GM19043 (cell line): ENCODE measurements around the gene MRPL18.
"Not testable (repeated sequence)": the region's sequence is repeated elsewhere in the genome, so short reads cannot be mapped to it uniquely, and the experiment has no call there.

ENCODE experiments used
- ATAC-seq: cut with Tn5 transposase; IDR thresholded peaks from one replicate; pipeline ENCODE4 v1.9.1; 2021; ENCODE audit warnings: low read depth; ENCODE audit not compliant: unreplicated experiment

Gene MRPL18

DNA sequence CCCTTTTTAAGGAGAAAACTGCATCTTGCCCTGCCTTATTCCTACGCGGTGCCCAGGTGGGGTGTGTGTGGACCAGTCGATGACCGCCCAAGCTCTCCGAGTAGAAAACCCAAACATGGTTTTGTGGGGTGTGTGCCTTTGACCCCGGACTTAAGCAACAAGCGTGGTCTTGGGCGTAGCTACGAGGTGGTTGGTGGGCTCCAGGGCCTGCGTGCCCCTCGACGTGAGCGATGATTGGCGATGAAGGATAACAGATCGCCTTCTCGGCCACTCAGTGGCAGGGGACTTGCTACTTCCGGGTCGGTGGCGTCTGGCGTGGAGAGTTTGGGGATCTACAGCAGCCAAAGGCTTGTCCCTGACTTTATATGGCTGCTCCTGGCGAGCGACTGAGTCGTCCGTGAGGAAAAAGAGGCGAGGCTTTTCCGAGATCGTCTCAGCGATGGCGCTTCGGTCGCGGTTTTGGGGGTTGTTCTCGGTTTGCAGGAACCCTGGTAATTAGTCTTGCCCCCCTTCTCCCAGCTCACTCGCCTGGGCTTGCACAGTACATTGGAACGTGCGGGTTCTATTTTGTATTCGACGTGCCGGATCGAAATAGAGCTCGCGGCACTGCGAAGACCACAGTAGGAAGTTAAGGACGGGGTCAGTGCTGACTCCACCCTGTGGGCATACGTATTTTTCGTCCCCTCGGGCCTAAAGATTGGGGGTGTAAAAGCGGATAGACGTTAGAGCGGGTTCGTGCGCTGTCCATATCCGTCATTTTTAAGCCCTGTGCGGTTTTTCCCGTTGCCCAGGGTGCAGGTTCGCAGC lies at the start of gene MRPL18:
TSS of gene MRPL18 (plus strand) at position 319 of the 807 bp plus-strand sequence. CDS start at position 440, 121 bp downstream.
- peak; percentile 82 for ATAC-seq

DNA sequence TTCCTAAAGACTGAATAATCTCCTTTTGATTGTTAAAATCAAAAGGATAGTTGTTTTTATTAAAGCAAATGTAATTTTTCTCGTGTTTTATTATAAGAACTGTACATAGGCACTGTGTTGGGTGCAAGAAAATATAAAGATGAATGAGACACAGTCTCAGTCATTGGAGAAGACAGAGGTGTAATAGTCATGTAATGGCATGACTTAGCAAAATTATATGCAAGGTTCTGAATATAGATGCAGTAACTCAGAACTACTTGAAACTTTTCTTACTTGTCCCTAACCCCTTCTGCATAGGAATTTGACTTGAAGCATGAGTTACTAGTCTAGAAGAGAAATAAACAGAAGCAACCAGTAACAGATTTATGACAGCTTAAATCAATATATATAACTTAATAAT lies 48.1 kb upstream of the MRPL18 start:
- ATAC-seq: no peak

DNA sequence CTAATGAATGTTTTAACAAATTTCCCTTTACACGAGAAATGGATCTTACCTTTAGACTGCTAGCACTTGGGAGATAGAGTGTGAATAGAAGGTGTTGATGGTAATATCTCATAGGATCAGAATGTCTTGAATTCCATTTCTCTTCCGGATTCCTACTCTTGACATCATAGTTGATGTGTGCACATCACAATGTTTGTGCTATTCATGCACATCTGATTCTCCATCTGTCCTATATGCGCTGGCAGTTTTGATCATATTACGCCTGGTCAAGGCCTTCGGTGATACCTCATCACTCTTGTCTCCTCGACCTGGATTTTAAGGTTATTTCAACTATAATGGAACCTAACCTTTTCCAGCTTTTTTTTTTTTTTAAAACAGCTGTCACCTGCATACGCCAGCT lies 45.2 kb upstream of the MRPL18 start:
- no peak for ATAC-seq

DNA sequence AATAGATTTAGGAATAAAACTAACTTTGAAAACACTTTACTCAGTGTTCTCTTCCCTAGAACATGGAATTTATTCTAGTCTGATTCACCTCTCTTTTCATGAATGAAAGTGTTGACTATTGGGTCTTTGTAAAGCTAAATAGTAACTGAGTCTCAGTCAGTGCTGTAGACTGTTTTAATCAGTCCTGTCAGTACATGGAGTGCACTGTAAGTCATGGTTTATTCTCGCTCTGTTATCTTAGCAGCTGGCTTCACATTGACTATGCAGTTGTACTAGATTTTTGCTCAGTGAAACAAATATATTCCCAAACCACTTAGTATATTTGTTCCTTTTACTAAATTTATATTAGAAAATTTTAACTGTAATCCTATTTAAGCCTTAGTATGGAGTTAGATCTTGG lies 43.5 kb upstream of the MRPL18 start:
- ATAC-seq: no peak

DNA sequence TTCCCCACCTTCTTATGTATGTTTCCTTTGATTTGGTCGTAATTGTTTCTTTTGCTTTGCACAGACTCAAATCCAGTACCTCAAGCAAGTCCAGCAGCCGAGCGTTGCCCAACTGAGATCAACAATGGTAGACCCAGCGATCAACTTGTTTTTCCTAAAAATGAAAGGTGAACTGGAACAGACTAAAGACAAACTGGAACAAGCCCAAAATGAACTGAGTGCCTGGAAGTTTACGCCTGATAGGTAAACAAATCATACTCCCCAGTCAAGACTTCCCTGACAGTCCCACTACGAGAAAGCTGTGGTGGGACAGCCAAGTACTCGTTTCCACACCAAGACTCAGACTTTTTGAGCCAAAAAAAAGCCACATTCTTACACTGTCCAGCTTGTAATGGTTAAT lies 42.1 kb upstream of the MRPL18 start:
- not testable (repeated sequence) for ATAC-seq

DNA sequence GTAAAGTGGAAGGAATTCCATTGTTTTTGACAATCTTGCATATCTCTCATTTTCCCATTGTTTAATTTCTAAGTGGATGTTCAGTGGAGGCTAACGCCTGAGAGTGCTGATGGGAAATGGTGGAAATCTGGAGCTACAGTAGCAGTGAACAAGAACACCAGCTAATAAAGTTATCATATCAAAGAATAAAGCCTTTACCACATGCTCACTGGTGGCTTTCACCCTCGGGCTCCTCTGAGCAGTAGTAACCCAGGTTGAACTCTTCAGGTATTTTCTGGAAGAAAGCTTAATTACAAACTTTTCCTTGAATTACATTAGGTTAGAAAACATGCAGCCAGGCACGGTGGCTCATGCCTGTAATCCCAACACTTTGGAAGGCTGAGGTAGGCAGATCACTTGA lies 38.8 kb upstream of the MRPL18 start:
- ATAC-seq: no peak

DNA sequence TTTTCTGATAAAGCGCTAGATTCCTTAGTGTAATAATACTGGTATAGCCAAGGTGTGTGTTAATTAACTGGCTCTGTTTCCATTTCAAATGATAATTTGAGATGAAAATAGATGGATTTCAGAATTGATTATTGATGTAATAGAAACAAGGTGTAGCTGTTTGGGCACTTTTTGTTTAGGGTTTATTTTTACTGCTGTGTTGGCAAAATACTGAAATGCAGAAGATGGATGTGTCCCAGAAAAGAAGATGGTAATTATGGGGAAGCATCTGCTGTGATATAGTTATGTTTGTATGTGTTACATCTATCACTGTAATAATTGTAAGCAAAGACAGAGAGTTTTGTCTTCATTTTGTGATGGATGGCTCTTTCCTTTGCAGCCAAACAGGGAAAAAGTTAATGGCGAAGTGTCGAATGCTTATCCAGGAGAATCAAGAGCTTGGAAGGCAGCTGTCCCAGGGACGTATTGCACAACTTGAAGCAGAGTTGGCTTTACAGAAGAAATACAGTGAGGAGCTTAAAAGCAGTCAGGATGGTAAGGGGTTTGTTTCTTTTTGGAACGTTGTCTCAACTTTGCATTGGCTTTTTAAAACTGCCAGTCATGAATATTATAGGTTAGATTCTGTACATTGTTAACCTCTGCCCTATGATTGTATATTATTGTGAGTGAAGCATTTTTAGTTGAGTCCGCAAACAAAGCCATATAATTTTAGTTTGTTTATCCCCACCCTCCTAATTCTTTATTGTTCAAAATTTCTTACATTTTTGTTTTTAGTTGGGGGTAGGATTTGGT lies 37.0 kb upstream of the MRPL18 start:
- no peak for ATAC-seq

DNA sequence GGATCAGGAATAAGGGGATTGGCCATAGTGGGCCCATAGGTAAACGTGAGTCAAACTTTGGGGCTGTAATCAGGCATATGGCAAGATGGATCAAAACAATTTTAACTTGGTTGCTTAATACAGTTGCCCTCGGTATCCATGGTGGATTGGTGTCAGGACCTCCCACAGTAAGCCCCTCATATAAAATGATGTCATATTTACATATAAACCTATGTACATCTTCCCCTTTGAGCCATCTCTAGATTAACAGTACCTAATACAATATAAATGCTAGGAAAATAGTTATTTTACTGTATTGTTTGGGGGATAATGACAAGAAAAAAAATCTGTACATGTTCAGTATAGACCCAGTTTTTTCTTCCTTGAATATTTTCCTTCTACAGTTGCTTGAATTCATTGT lies 35.9 kb upstream of the MRPL18 start:
- ATAC-seq: no peak

DNA sequence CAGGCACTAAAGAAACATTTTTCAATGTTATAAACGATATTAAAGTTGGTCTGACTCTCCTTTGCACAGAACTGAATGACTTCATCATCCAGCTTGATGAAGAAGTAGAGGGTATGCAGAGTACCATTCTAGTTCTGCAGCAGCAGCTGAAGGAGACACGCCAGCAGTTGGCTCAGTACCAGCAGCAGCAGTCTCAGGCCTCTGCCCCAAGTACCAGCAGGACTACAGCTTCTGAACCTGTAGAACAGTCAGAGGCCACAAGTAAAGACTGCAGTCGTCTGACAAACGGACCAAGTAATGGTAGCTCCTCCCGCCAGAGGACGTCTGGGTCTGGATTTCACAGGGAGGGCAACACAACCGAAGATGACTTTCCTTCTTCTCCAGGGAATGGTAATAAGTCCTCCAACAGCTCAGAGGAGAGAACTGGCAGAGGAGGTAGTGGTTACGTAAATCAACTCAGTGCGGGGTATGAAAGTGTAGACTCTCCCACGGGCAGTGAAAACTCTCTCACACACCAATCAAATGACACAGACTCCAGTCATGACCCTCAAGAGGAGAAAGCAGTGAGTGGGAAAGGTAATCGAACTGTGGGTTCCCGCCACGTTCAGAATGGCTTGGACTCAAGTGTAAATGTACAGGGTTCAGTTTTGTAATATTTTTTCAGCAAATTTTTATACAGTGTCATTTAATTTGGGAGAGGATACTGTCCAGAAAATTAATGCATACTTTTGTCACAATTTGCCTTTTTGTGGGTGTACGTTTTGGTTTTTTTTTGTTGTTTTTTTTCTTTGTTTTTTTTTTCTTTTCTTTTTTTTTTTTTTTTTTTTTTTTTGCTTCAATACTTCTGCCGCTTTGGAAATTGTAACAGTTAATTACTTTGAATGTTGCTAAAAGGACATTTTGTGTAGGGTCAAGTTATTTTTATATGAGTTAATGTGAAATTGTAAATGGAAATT lies 35.0 kb upstream of the MRPL18 start:
- no peak for ATAC-seq

DNA sequence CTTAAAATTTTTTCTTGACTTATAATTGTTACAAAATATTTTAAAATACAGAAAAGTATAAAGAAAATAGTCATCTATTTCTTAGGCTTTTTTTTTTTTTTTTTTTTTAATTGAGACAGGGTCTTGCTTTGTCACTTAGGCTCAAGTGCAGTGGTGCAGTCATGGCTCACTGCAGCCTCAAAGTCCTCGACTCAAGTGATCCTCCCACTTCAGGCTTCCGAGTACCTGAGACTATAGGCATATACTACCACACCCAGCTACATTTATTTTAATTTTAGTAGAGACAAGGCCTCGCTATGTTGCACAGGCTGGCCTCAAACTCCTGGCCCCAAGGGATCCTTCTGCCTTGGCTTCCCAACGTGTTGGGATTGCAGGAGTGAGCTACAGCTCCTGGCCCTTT lies 33.8 kb upstream of the MRPL18 start:
- ATAC-seq: no peak

DNA sequence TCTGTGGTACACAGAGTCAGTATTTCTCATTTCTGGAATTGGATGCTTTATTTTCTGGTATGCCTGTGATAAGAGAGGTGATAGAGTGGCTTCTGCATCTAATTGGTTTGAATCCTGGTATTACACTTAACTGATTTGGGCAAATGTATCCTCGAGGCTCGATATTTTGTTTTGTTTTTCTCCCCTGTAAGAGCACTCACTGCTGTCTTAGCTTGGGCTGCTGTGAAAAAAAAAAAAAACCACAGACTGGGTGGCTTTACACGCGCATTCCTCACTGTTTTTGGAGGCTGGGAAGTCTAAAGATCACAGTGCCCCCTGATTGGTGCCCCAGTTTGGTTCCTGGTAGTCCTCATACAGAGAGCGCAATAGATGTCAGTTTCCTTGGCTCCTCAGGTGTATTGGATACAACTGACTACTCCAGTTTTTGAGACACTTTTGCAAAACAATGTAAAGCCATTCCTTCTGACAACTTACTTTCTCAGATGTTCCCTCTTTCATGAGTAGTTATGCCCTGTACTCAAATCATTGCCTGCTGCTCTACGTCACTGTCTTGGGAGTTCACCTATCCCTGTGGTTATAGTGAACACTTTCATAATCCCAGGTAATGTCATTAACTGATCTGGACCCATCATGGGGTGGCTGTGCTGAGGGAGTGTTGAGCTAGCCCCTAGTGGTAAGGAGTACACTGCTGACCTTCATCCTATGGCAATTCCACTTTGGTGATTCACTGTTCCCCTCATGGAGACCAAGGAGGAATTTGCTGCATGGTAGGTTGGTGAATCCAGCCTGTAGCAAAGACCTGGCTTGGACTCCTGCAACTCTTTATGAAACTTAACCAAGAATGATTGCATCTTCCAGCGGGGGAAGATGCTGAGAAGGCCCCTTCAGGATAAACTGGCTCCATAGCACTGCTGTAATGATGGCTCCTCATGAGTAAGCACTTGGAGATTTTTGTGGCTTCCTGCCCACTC lies 32.0 kb upstream of the MRPL18 start:
- ATAC-seq: no peak

DNA sequence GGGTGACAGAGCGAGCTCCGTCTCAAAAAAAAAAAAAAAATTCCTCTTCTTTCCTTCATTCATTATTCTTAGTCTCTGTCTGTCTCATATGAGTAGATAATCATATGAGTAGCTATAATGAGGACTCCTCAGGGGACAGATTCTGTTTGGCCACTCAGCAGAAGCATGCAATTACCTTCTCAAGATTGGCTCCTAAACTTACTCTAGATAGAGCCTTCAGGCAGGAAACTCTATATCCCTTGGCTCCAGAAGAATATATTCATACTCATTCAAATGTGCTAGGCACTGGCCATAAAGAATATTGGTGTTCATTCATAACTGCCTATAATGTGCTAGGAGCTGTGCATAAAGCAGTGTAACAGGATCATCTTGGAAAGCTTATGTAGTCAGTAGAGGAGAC lies 30.6 kb upstream of the MRPL18 start:
- ATAC-seq: no peak

DNA sequence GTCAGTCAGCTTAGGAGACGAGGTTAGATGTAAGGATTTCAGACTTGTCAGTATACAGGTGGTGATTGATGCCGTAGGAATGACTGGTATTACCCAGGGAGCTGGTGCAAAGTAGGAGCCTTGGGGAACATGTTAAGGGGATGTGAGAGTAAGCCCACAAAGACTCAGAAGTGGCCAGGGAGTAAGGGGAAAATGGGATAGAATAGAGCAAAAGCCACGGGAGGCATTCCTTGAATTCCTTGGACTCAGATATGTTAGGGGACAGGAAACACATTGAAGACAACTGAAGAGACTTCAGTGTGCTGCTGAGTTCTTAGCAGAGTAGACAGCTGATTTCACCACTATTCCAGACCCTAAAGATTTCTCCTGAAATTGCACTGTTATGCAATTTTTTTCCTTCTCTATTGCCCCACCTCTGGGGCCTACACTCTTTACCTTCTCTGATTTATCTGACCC lies 29.6 kb upstream of the MRPL18 start:
- no peak for ATAC-seq

DNA sequence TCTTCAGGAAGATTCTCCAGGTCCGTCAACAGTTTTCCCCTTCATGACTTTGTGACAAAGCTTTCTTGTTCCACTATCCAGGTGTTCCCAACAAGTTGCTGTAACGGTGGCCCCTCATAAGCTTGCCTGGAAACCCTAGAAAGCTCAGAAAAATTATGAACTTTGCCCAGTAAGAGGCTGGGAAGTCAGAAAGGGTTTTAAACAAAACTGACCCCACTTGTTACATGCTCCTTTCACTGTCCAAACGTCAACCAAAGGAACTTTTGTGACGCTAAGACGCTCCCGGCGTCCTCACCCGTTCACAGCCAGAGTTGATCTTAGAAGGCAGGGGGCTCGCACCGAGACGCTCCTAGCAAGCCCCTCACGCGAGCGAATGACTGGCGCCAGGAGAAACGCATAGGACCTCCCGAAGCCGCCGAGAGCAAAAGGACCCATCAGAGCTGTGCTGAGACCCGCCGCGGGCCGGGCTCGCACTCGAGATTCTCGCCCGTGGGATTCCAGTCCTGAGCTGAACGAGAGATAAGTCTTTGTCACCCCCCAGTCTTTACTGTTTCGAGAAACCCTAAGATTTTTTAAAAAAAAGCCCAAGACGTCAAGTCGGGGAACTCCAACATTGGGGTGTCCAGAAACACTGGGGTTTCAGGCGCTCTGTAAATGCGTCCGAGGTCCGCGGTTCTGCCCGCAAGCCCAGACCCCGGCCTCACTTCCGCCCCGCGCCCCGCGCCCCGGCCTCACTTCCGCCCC lies 29.0 kb upstream of the MRPL18 start:
- peak; percentile 3 for ATAC-seq

DNA sequence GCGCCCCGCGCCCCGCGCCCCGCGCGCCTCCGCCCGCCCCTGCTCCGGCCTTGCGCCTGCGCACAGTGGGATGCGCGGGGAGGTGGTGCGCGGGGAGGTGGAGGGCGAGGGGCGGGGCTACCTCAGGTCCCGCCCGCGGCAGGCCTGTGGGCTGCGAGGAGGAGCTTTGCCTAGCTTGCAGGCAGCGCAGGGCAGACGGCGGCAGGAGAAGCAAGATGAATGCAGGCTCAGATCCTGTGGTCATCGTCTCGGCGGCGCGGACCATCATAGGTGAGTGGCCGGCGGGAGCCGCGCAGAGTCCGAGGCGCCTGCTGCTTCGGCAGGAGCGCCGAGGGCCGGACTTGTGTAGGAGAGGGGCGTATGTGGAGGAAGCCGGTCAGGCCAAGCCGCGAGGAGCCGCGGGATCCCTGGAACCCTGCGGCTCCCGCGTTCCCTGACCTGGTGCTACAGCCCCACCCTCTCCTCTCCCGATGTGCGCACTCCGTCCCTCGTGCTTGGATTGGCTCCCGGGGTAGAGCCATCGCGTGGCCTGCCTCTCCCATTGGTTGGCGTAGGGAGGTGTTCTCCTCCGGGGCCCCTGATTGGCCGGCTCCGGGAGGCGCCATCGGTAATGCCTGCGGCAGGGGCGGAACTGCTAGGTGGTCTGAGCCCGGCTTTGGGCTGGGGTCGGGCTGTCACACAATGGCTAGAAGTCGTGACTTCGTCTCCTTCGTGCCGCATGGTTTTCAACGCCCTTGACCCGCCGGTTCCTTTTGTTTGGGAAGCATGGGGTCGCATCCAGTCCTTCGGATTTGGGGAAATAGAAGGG lies 28.2 kb upstream of the MRPL18 start, which contains the start of gene ACAT2:
TSS of gene ACAT2 (plus strand) at position 173 of the 808 bp plus-strand sequence. CDS start at position 216, 43 bp downstream.
- ATAC-seq: peak; percentile 96

DNA sequence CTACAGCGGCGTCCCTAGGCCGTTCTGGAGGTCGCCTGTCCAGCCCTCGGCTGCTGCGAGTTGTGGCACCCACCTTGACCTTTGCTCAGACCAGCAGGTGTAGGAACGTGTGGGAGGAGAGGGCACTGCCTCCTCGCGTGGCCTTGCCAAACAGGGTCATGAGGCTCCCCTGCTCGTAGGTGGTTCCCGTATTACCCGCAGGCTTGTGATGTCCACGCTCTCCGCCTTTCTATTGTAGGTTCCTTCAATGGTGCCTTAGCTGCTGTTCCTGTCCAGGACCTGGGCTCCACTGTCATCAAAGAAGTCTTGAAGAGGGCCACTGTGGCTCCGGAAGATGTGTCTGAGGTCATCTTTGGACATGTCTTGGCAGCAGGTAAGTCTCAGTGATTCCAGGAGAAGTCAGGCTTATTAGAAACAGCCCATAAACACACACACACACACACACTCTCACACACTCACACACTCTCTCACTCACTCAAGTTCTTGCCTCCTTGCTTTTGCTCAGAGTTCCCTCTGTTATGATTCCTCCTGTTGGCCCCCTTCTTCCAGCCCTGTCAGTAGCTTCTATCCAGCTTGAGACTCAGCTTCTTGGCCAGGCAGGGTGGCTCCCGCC lies 27.5 kb upstream of the MRPL18 start:
- ATAC-seq: peak; percentile 0

DNA sequence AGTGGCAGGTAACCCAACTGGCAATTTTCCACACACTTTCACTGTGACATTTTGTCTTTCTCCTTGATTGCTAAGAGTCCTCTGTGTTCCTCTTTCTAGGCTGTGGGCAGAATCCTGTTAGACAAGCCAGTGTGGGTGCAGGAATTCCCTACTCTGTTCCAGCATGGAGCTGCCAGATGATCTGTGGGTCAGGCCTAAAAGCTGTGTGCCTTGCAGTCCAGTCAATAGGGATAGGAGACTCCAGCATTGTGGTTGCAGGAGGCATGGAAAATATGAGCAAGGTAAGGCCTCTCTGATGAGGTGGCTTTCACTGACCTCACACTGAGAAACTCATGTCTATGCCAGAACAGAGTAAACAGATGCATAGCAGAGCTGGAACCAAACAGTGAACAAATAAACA lies 23.4 kb upstream of the MRPL18 start:
- ATAC-seq: no peak
